H1 (cell line): ENCODE measurements around the gene MMP27. TPM values are rescaled to one million over a fixed set of nuclear protein-coding genes. Genes with fewer than 3 reads are reported as not detected.

Source experiments
- CTCF ChIA-PET: fragments of 300-600 bp; sonication (Branson Sonifier 250); formaldehyde crosslinking; loops from one replicate; lab custom pipeline; 2021; ENCODE audit not compliant: partially characterized antibody; lab: Charles Lee
- POLR2A ChIA-PET: fragments of 300-600 bp; sonication (Branson Sonifier 250); formaldehyde crosslinking; loops from one replicate; lab custom pipeline; 2021; ENCODE audit warnings: inconsistent platforms; ENCODE audit not compliant: partially characterized antibody; lab: Charles Lee
- DNase-seq, 2 experiments: peaks; one replicate each; pipeline versions ENCODE4 v3.0.0 to v3.0.0-alpha.2; 2010 to 2022; ENCODE audit warnings: low spot score in 2 of 2, low read depth in 1 of 2, mixed read lengths in 1 of 2
- FAIRE-seq: peaks from 2 replicates; lab custom pipeline; 2011; peaks lifted over from hg19 to GRCh38; lab: Jason Lieb, UNC
- H2AFZ ChIP-seq: 2 replicates; pipeline ENCODE4 v1.8.1; 2012; ENCODE audit warnings: low read length, inconsistent platforms
- H2AK5ac ChIP-seq: 2 replicates; pipeline ENCODE4 v1.6.1; 2013; ENCODE audit warnings: low read depth, low read length
- H2BK120ac ChIP-seq: replicated peaks from 2 replicates; pipeline ENCODE3; 2013; ENCODE audit warnings: low read depth, low read length, inconsistent platforms
- H2BK12ac ChIP-seq: 2 replicates; pipeline ENCODE4 v1.6.1; 2013; ENCODE audit warnings: low read depth, low read length
- H2BK15ac ChIP-seq: 2 replicates; pipeline ENCODE4 v1.6.1; 2013; ENCODE audit warnings: low read length
- H2BK20ac ChIP-seq: 2 replicates; pipeline ENCODE4 v1.6.1; 2013; ENCODE audit warnings: low read length
- H2BK5ac ChIP-seq: 2 replicates; pipeline ENCODE4 v1.6.1; 2013; ENCODE audit warnings: low read depth, low read length
- H3K14ac ChIP-seq: 2 replicates; pipeline ENCODE4 v1.6.1; 2013; ENCODE audit warnings: inconsistent platforms; ENCODE audit not compliant: insufficient read length
- H3K18ac ChIP-seq: 2 replicates; pipeline ENCODE4 v1.6.1; 2013; ENCODE audit warnings: low read length; ENCODE audit errors: extremely low read depth
- H3K23ac ChIP-seq: 2 replicates; pipeline ENCODE4 v1.6.1; 2013; ENCODE audit warnings: inconsistent platforms; ENCODE audit not compliant: insufficient read length
- H3K23me2 ChIP-seq: 2 replicates; pipeline ENCODE4 v1.6.1; 2013; ENCODE audit warnings: low read depth, low read length
- H3K27ac ChIP-seq: 2 replicates; pipeline ENCODE4 v1.6.1; 2011; ENCODE audit warnings: low read depth, low read length, inconsistent platforms
- H3K27me3 ChIP-seq, 4 experiments: replicated peaks in 1 of 4; 1 replicate in 1 of 4; 2 replicates in 3 of 4; pipeline versions ENCODE4 v1.6.1 to v1.8.1; 2011 to 2013; ENCODE audit warnings: low read length in 3 of 4, mild to moderate bottlenecking in 3 of 4, inconsistent platforms in 2 of 4, mixed read lengths in 2 of 4, moderate library complexity in 1 of 4; ENCODE audit not compliant: control insufficient read depth in 3 of 4, insufficient read depth in 3 of 4; ENCODE audit errors: extremely low read depth in 1 of 4
- H3K36me3 ChIP-seq, 4 experiments: 2 replicates each; pipeline versions ENCODE4 v1.6.1 to v1.8.1; 2011 to 2013; ENCODE audit warnings: mild to moderate bottlenecking in 4 of 4, low read length in 3 of 4, moderate library complexity in 2 of 4, control low read depth in 1 of 4, inconsistent platforms in 1 of 4; ENCODE audit not compliant: insufficient read depth in 4 of 4, control insufficient read depth in 2 of 4
- H3K4ac ChIP-seq: replicated peaks from 2 replicates; pipeline ENCODE3; 2013; ENCODE audit warnings: low read length, low read depth, mixed read lengths, inconsistent platforms; ENCODE audit not compliant: insufficient read length
- H3K4me1 ChIP-seq, 4 experiments: replicated peaks in 1 of 4; 1 replicate in 1 of 4; 2 replicates in 3 of 4; pipeline versions ENCODE4 v1.6.1 to v1.8.1; 2011 to 2013; ENCODE audit warnings: low read length in 3 of 4, inconsistent platforms in 2 of 4, mixed read lengths in 1 of 4; ENCODE audit not compliant: insufficient read depth in 4 of 4, control insufficient read depth in 3 of 4
- H3K4me2 ChIP-seq, 2 experiments: 2 replicates each; pipeline versions ENCODE4 v1.6.1 to v1.8.1; 2011 to 2013; ENCODE audit warnings: low read depth in 2 of 2, low read length in 2 of 2, control low read depth in 1 of 2, inconsistent platforms in 1 of 2, mild to moderate bottlenecking in 1 of 2; ENCODE audit not compliant: insufficient read depth in 1 of 2
- H3K4me3 ChIP-seq, 4 experiments: fragments of 200-600, 300-600 bp in 1 of 4; sonication (generic), shearing (Covaris generic), sonication (Bioruptor Twin) in 1 of 4; 2 replicates each; pipeline versions ENCODE4 v1.5.1 to v1.8.1; 2011 to 2016; ENCODE audit warnings: low read length in 4 of 4, low read depth in 3 of 4, control low read depth in 2 of 4, inconsistent platforms in 2 of 4, mild to moderate bottlenecking in 2 of 4, mixed read lengths in 1 of 4, moderate library complexity in 1 of 4; ENCODE audit not compliant: insufficient read depth in 2 of 4; ENCODE audit errors: extremely low read depth in 1 of 4
- H3K56ac ChIP-seq: replicated peaks from 2 replicates; pipeline ENCODE3; 2013; ENCODE audit warnings: low read depth, mild to moderate bottlenecking, mixed read lengths, low read length, inconsistent platforms; ENCODE audit not compliant: insufficient read length
- H3K79me1 ChIP-seq: 2 replicates; pipeline ENCODE4 v1.6.1; 2013; ENCODE audit warnings: low read depth, low read length, control low read depth
- H3K79me2 ChIP-seq, 2 experiments: 2 replicates each; pipeline versions ENCODE4 v1.6.1 to v1.8.1; 2012 to 2013; ENCODE audit warnings: low read length in 2 of 2, mild to moderate bottlenecking in 2 of 2, inconsistent platforms in 1 of 2; ENCODE audit not compliant: insufficient read depth in 2 of 2, control insufficient read depth in 1 of 2
- H3K9ac ChIP-seq, 4 experiments: replicated peaks in 1 of 4; 1 replicate in 1 of 4; 2 replicates in 3 of 4; pipeline versions ENCODE4 v1.6.1 to v1.8.1; 2011 to 2013; ENCODE audit warnings: low read depth in 3 of 4, low read length in 3 of 4, control low read depth in 2 of 4, mild to moderate bottlenecking in 2 of 4, moderate library complexity in 2 of 4, inconsistent platforms in 1 of 4; ENCODE audit errors: extremely low read depth in 1 of 4
- H3K9me3 ChIP-seq, 2 experiments: 2 replicates each; pipeline versions ENCODE4 v1.6.1 to v1.8.1; 2012 to 2013; ENCODE audit warnings: mild to moderate bottlenecking in 2 of 2, moderate library complexity in 2 of 2, control low read depth in 1 of 2, inconsistent platforms in 1 of 2, low read depth in 1 of 2, low read length in 1 of 2, mixed read lengths in 1 of 2; ENCODE audit not compliant: insufficient read depth in 2 of 2
- H4K20me1 ChIP-seq, 2 experiments: replicated peaks in 1 of 2; 2 replicates each; pipeline versions ENCODE3 to v1.8.1; 2011 to 2013; ENCODE audit warnings: inconsistent platforms in 2 of 2, low read length in 2 of 2, mild to moderate bottlenecking in 1 of 2; ENCODE audit not compliant: insufficient read depth in 2 of 2, control insufficient read depth in 1 of 2
- H4K5ac ChIP-seq: 2 replicates; pipeline ENCODE4 v1.6.1; 2013; ENCODE audit warnings: low read length, low read depth, mixed read lengths, inconsistent platforms; ENCODE audit not compliant: insufficient read length
- H4K8ac ChIP-seq: 2 replicates; pipeline ENCODE4 v1.8.0; 2013; ENCODE audit warnings: mild to moderate bottlenecking, moderate library complexity, low read length, inconsistent platforms; ENCODE audit not compliant: insufficient read depth; ENCODE audit errors: extremely low read depth
- H4K91ac ChIP-seq: replicated peaks from 2 replicates; pipeline ENCODE3; 2013; ENCODE audit warnings: low read length, mixed read lengths, inconsistent platforms; ENCODE audit not compliant: insufficient read length
- ASH2L ChIP-seq: fragments of 200-600, 300-600 bp; sonication (generic); IDR thresholded peaks from one replicate; pipeline ENCODE4 v1.7.1; 2017; ENCODE audit warnings: low read length
- BRCA1 ChIP-seq: IDR thresholded peaks from 2 replicates; pipeline ENCODE4 v1.6.1; 2012; ENCODE audit warnings: low read depth, low read length, improper control_type of control experiment
- CHD2 ChIP-seq: IDR thresholded peaks from 2 replicates; pipeline ENCODE4 v1.6.1; 2012; ENCODE audit warnings: low read length, improper control_type of control experiment
- CTBP2 ChIP-seq: IDR thresholded peaks from 2 replicates; pipeline ENCODE4 v1.7.0; 2011; ENCODE audit warnings: borderline replicate concordance, mild to moderate bottlenecking, moderate library complexity, mixed read lengths, low read length; ENCODE audit not compliant: insufficient read depth, insufficient read length
- E2F6 ChIP-seq: IDR thresholded peaks from 2 replicates; pipeline ENCODE4 v1.6.1; 2012; ENCODE audit warnings: inconsistent platforms
- EGR1 ChIP-seq: IDR thresholded peaks from 2 replicates; pipeline ENCODE4 v1.6.1; 2011; ENCODE audit warnings: low read depth, low read length, borderline replicate concordance
- EP300 ChIP-seq, 2 experiments: IDR thresholded peaks; 1 replicate in 1 of 2; 2 replicates in 1 of 2; pipeline ENCODE4 v1.6.1; 2011 to 2012; ENCODE audit warnings: low read depth in 2 of 2, low read length in 2 of 2, mild to moderate bottlenecking in 2 of 2, borderline replicate concordance in 1 of 2, inconsistent platforms in 1 of 2, moderate library complexity in 1 of 2
- EZH2 ChIP-seq: fragments of 200-600 bp; sonication (generic); IDR thresholded peaks from 2 replicates; pipeline ENCODE4 v1.7.1; 2012; ENCODE audit warnings: low read depth, mild to moderate bottlenecking, moderate library complexity, low read length, inconsistent platforms; ENCODE audit not compliant: severe bottlenecking
- FOSL1 ChIP-seq: IDR thresholded peaks from 2 replicates; pipeline ENCODE4 v1.6.1; 2011; ENCODE audit warnings: mild to moderate bottlenecking, low read depth, low read length, moderate library complexity; ENCODE audit not compliant: insufficient read depth
- POLR2AphosphoS5 ChIP-seq: IDR thresholded peaks from 2 replicates; pipeline ENCODE4 v1.6.1; 2011; ENCODE audit warnings: low read depth, low read length
- SAP30 ChIP-seq: fragments of 300-600 bp; sonication (generic); IDR thresholded peaks from 2 replicates; pipeline ENCODE4 v1.7.1; 2012; ENCODE audit warnings: low read length, moderate library complexity, mild to moderate bottlenecking, inconsistent platforms; ENCODE audit not compliant: insufficient read depth, insufficient replicate concordance
- SIRT6 ChIP-seq: IDR thresholded peaks from one replicate; pipeline ENCODE4 v1.7.1; 2012; ENCODE audit warnings: low read length, inconsistent platforms
- USF2 ChIP-seq: IDR thresholded peaks from 2 replicates; pipeline ENCODE4 v1.6.1; 2011; ENCODE audit warnings: low read length, improper control_type of control experiment
- WGBS, 2 experiments: shearing (Covaris generic) in 1 of 2; methylation state at CpG; one replicate each; pipeline versions ENCODE4 v1.1.6 to v1.1.7; 2013 to 2015; ENCODE audit warnings: low lambda C conversion rate in 2 of 2, mixed read lengths in 2 of 2, inconsistent platforms in 1 of 2, low coverage in 1 of 2, missing lambda C conversion rate in 1 of 2; ENCODE audit not compliant: insufficient replicate concordance in 2 of 2, insufficient coverage in 1 of 2, insufficient read length in 1 of 2; ENCODE audit errors: extremely low coverage in 1 of 2, missing lambda C conversion rate in 1 of 2; 5-methylcytosine and 5-hydroxymethylcytosine counted together
- polyA plus RNA-seq, 7 experiments: library from polyadenylated mRNA; depleted of rRNA in 3 of 7; stranded (reverse) in 5 of 7; unstranded in 2 of 7; fragments of >200 nt in 5 of 7; fragments of 200-250 nt in 2 of 7; gene quantifications; 1 replicate in 5 of 7; 2 replicates in 1 of 7; 4 replicates in 1 of 7; pipeline versions ENCODE4 v1.2.1 to v1.2.3, GENCODE V29; 2011 to 2013; ENCODE audit warnings: missing spikeins in 2 of 7, mixed read lengths in 2 of 7
- total RNA-seq: library from RNA; stranded (reverse); fragmentation: NEBNext Ultra II Directional; extraction: Animal tissue kit (Norgen Biotek cat#: 25700); gene quantifications from 2 replicates; pipeline ENCODE4 v1.2.1, GENCODE V29; 2021

The MMP27 gene
- total and polyA plus RNA-seq, 2 of the 8 experiments (the other 6 are each of a cell fraction or from before 2014, with no cell fraction given): not detected

- Histone ChIP-seq H3K27me3 (no peaks in the 10 kb centered on the region), H2AK5ac (no peak overlapping the region), H2BK15ac (no peak overlapping the region), H3K56ac (no peak overlapping the region), H4K91ac (no peak overlapping the region), H3K23ac (no peak overlapping the region), H4K8ac (no peak overlapping the region), H3K4me2 (no peak overlapping the region), H2BK20ac (no peak overlapping the region), H2BK12ac (no peak overlapping the region), H3K4ac (no peak overlapping the region), H4K5ac (no peak overlapping the region), H3K79me2 (no peaks in the 10 kb centered on the region), H2AFZ (no peak overlapping the region), H2BK5ac (no peak overlapping the region), H3K14ac (no peak overlapping the region), H3K4me3 (no peak overlapping the region), H2BK120ac (no peak overlapping the region), H3K79me1 (no peaks in the 10 kb centered on the region), H4K20me1 (no peaks in the 10 kb centered on the region), H3K36me3 (no peaks in the 10 kb centered on the region), H3K9me3 (no peaks in the 10 kb centered on the region), H3K9ac (no peak overlapping the region), H3K27ac (no peak overlapping the region), H3K18ac (no peak overlapping the region), H3K23me2 (no peaks in the 10 kb centered on the region), H3K4me1 (no peaks in the 10 kb centered on the region)
- 81% methylated on average over 3 of the region's 3 CpGs; no CpG with 5 or more reads in 1 of the 2 experiments for WGBS, 2 experiments
- DNase-seq (no peak), FAIRE-seq (no peak)
- CTCF ChIA-PET: interaction anchor here (0.7 to 1.5 kb wide), 4 partner anchors 12 to 21 kb away, joined by 3 to 4 read pairs (median 3); no protein-coding TSS in a partner anchor
- POLR2A ChIA-PET: no interaction called here
- TF ChIP-seq CTBP2: no peak
- TF ChIP-seq EZH2: no peak
- no peak for TF ChIP-seq EGR1
- TF ChIP-seq FOSL1: no peak
- TF ChIP-seq POLR2AphosphoS5: no peak
- TF ChIP-seq EP300 (IDR thresholded peaks at IDR 0.05; ENCODE audit: borderline replicate concordance in 1 of 2, low read depth in 2 of 2, low read length in 2 of 2): no peak
- TF ChIP-seq BRCA1: no peak
- TF ChIP-seq E2F6: no peak
- no peak for TF ChIP-seq SIRT6
- TF ChIP-seq ASH2L: no peak
- TF ChIP-seq SAP30: no peak
- TF ChIP-seq USF2: no peak
- no peak for TF ChIP-seq CHD2
Observed at GRCh38 chr11:102685338-102685737, 20.2 kb downstream of the MMP27 start.
